Measurements from ENCODE around the gene INPP5D.
"Not testable (repeated sequence)": the region's sequence is repeated elsewhere in the genome, so short reads cannot be mapped to it uniquely, and the experiment has no call there.

INPP5D gene

DNA sequence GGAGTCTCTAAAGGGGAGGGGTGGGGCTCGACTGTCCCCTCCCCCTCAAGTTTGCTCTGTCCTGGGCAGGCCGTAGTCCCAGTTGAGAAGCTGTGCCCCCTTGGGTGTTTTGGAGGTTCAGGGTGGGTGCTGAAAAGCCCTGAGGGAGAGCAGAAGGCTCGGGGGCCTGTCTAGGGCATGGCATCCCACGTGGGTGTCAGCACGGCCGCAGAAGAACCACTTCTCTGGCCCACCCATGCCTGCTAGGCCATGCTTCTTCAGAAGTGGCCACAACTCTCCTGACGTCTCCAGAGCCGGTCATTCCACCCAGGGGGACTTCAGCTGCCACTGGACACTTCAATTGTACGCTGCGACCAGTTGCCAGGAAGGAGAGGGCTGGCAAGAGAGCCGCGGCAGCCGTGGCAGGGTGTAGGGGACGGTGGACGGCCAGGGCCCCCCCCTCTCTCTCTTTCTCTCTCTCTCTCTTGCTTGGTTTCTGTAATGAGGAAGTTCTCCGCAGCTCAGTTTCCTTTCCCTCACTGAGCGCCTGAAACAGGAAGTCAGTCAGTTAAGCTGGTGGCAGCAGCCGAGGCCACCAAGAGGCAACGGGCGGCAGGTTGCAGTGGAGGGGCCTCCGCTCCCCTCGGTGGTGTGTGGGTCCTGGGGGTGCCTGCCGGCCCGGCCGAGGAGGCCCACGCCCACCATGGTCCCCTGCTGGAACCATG, at the start of gene INPP5D:
INPP5D (plus strand) TSS at position 546 of the 704 bp plus-strand sequence; CDS start at position 683, 137 bp downstream.
- no peak for DNase-seq

DNA sequence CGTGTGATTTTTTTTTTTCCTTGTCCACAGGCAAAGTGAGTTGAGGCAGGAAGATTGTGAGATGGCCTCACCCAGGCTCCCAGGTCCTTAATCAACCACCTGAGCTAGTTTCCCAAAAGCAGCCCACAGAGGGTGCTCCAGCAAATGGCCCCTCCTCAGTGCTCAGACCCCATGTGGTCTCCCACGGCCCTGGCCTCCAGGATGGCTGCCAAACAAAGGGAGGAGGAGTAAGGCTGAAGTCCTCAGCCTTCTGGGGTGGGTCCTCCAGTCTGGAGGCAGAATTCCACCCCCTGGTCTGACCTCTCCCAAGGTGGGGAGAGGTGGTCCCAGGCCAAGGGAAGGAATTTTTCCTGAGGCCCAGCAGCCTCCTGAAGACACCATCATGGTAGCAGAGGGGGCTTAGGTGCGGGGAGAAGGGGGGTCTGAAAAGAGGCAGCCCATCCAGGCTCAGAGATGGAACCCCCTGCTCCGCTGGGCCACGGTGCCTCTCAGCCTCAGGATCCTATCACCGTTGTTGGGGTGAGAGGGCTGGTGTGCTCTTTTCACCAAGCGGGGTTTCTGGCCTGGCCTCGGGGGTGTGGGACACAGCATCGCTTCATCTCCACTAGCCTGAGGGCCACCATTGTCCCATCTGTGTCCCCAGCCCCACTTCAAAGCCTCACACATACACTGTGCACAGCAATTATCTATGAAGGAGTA, 49.4 kb upstream of the INPP5D start:
- DNase-seq = no peak

DNA sequence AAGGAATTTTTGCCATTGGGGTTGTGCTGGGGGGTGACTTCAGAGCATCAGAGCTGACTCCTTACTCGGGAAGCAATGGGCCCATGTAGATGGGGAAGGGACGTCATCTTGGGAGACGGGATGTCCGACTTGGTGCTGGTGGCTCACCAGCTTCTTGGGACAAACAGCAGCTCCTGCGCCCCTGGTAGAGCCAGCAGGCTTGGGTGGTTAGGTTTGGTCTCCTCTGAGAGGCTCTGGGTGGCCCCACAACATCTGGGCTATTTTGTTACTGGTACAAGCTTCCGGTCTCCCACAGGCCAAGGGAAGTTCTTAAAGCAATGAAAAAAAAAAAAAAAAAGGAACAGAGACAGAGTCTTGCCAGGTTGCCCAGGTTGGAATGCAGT, 48.9 kb upstream of the INPP5D start:
- DNase-seq = no peak

DNA sequence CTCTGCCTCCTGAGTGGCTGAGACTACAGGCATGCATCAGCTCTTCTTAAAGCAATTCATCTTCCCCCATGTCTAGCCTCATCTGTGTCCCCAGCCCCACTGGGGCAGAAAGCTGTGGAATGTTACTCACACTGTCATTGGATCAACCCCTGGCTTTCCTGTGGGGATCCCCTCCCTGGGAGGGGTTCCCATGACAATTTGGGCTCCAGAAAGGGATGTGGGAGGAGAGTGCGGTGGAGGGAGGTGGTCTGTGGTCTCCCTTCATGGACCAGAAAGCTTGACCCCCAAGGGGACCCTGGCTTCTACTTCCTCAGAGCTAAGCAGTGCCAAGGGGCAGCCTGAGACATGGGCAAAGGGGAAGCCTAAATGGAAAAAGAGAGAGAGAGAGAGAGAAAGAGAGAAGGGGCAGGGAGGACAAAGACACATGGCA, 48.4 kb upstream of the INPP5D start:
- no peak for DNase-seq

DNA sequence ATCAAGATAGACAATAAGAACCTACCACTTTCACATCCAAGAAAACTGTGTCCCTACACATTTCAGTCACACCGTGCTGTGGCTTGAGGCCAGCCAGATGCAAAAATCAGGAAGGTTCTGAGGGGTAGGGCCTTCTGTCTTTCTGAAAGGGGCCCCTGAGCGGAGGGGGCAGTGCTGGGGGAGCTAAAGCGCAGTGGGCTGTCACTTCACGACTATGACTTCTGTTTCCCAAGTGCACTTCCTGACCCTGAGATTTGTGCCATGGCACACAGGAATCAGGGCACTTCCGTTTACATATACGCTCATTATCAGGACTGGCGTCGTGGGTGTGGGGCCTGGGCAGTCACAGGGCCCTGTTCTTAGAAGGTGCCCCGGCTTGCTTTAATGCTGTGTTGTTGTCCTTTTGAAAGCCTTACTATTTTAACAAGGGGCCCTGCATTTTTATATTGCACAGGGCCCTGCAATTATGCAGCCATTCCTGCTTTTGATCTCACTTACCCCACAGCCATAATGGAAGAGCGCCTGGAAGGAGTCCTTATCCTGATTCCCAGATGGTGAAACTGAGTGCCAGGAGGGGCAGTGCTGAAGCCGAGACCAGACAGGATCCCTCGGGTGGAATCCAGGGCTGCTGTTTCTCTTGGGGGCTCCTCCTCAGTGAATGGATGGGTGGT, 47.7 kb upstream of the INPP5D start:
- no peak for DNase-seq

DNA sequence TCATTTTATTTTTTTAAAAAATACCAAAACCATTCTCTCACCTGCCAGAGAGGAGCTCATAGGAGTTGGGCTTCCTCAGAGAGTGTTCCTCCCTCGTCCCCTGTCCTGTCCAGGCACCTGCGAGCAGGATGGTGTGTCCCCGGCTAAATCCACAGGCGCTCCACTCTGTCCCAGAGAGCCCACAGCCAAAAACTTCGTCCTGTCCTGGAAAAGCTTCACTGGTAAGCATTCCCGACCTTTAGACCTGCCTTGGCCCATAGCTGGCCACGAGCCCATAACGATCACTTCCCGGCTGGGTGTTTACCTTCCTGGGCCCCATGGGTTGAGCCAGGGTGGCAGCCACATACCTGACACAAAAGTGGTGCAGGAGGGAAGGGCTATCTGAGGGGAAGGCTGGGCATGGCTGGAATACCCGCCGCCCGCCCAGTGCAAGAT, 47.1 kb upstream of the INPP5D start, which contains the start of gene NGEF:
NGEF (minus strand) TSS at position 230 of the 435 bp plus-strand sequence. CDS start 38,366 bp downstream, outside the sequence.
- no peak for DNase-seq

DNA sequence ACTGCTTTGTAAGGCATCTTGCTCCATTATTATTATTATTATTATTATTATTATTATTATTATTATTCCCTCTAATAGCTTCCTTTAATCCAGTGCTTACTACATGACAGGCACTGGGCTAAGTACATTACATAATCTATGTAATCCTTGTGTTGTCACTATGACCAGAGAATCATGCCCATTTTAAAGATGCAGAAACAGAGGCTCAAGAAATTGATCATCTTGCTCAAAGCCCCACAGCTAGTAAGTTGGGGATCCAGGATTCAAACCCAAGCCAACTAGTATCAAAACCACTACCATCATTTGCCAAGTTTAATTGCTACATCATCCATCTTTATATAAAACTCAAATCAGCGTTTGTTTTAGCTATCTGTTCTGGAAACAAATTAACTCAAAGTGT, 46.5 kb upstream of the INPP5D start:
- no peak for DNase-seq

DNA sequence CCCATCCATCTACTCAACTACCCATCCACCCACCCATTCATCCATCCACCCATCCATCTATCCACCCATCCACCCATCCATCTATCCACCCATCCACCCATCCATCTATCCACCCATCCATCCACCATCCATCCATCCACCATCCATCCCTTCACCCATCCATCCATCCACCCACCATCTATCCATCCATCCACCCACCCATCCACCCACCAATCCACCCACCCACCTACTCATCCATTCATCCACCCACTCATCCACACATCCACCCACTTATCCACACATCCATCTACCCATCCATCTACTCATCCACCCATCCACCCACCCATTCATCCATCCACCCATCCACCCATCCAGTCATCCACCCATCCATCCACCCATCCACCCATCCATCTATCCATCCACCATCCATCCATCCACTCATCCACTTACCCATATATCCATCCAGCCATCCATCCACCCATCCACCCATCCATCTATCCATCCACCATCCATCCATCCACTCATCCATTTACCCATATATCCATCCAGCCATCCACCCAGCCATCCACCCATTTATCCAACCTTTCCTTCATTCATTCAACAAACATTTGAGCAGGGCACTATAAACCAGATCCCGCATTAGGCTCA, 45.0 kb upstream of the INPP5D start:
- no peak for DNase-seq

DNA sequence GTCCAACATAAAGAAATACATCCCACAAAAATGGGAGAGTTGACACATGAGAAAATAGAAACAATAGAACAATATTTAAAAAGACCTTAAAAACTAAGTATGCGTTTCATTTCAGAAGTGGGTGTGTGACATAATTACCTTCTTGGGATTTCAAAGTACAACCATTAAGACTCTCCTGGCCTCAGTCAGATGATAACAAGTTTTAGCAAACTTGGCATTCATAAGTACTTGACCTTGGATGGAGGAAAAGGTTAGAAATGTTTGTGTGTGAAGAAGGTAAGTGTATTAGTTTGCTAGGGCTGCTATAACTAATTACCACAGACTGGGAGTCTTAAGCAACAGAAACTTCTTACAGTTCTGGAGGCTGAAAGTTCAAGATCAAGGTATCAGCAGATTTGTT, 42.2 kb upstream of the INPP5D start:
- no peak for DNase-seq

DNA sequence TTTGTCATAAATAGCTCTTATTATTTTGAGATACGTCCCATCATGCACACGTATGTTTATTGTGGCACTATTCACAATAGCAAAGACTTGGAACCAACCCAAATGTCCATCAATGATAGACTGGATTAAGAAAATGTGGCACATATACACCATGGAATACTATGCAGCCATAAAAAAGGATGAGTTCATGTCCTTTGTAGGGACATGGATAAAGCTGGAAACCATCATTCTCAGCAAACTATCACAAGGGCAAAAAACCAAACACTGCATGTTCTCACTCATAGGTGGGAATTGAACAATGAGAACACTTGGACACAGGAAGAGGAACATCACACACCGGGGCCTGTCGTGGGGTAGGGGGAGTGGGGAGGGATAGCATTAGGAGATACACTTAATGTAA, 40.5 kb upstream of the INPP5D start:
- DNase-seq = not testable (repeated sequence)

DNA sequence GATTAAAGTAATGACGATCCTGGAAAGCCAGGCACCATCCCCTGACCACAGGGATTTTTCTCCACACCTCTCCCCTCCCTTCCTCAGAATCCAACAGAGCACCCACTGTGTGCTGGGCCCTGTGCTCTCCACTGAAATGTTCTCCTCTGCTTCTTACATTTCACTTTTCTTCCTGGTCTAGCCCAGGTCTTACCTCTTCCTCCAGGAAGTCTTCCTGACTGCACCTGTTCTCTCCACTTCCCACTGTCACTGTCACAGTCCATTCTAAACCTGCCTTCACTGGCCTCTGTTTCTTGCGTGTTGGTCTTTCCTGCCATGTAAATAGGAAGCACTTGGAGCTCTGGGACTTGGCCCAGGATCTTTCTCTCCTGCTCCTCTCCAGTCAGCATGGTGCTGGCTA, 39.7 kb upstream of the INPP5D start:
- no peak for DNase-seq

DNA sequence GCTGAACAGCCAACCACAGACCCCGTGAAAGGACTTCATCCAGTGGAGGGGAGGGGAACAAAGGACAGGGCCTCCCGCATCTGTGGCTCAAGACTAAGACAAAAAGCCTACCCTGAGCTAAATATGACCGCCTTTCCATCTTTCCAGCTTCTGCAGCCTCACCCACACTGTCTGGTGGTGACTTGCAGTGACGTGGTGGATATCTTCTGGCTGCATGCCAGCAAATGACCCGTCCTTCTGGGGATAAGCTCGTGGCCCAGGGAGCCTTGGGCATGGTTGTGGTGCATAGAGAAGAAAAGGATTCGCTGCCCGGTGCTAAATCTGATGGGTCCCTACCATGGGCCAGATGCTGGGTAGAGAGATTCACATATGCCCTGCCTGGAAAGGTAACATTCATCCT, 38.4 kb upstream of the INPP5D start:
- no peak for DNase-seq

DNA sequence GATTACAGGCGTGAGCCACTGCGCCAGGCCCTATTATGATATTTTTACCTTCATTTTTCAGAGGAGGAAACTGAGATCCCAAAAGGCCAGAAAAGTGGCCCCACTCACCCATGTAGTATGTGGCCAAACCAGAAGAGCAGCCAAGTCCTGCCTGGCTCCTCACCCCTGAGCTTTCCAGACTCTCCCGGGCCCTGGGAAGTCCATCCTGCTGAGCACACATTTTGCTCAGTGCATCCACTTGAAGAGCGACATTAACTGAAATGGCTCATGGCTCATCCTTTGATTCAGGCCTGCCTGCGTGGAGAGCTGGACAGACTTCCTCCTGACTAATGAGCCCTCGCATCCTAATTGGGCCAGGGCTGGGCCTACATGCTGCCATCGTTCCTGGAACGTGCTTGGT, 37.6 kb upstream of the INPP5D start:
- no peak for DNase-seq

DNA sequence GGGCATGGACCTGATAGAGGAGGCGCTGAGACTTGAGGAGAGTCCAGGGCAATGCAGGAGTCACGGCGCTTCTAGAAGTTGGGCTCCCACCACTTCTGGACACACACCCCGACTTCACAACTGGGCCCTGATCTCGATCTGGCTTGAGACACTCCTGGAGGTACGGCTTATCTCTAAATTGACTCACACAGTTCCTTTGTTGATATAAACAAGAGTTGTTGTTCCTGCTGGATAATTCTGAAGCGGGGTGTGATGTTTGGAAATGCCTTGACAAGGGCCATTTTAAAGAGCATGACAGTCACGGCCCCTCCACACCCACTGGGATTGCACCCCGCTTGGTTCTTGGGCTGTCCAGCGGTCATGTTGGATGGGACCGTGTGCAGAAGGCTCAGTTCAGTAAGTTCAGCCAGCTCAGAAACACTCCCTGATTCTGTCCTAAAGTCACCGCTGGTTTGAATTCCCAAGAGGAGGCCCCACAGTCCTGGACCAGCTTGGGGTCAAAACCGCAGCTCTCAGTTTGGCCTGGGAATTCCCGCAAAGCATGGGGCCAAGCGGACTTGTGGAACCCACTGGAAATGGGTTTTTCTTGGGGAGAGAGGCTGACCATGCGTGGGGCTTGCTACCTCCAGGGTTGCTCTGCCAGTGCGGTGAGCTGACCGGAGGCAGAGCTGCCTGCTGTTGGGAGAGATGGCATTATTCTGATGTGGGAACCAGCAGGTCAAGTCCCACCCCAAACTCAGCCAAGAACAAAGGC, 37.0 kb upstream of the INPP5D start:
- no peak for DNase-seq

DNA sequence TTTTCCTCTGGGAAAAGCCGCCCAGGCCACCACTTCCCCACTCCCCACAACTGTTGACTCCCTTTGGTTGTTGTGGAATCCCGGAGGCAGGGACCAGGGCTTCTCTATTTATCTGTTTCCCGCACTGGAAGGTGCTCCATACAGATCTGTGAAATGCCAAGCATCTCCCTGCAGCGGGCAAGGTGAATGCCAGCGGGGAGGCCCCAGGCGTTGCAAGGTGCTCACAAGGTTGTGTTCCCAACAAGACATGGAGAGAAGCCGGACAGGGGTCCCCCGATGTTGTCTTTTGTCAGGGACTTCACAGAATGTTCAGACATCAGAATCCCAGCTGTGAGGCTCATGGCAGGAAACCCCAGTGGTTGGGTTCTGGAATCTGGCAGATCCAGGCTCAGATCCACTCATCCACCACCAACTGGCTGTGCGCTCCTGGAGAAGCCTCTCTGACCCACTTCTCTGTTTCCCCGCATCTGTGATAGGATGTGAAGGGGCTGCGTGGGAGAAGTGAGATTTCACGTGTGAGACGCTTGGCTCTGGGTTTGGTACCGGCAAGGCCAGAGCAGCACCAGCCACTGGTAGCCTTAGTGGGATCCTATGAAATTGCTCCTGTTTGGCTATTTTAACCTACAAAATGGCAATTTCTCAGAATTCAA, 36.3 kb upstream of the INPP5D start:
- DNase-seq = no peak

DNA sequence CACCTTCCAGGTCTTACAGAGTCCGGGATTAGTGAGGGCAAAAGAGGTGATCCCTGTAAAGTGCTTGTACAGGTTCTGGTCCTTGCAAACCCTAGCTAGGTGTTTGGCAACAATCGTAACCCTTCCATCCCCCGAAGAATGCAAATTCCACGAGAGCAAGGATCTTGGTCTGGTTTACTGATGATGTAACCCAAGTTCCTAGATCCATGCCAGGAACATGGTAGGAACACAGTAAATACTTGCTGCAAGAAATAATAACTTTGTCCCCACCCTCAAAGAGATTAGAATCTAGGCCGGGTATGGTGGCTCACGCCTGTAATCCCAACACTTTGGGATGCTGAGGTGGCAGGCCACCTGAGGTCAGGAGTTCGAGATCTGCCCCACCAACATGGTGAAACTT, 34.4 kb upstream of the INPP5D start:
- DNase-seq = no peak

DNA sequence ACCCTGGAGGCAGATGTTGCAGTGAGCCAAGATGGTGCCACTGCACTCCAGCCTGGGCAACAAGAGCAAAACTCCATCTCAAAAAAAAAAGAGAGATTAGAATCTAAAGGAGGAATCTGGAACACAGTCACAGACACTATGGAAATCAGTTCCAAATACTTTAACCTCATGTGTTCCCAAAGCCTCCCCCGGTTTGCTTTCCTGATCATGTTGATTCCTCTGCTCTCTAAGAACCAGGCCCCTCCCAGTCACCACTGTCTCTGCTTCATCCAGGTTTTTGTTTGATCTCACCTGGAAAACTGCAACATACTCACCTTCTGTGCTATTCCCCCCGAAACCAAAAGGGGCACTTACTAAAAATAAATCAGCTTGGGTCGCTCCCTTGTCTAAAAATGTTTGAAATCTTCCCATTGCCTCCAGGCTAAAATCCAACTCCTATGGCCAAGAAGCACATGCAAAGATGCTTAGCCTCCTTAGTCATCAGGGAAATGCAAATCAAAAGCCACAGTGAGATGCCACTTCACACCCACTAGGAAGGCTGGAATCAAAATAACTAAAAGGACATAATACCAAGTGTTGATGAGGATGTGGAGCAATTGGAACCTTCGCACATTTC, 33.8 kb upstream of the INPP5D start:
- DNase-seq = no peak

DNA sequence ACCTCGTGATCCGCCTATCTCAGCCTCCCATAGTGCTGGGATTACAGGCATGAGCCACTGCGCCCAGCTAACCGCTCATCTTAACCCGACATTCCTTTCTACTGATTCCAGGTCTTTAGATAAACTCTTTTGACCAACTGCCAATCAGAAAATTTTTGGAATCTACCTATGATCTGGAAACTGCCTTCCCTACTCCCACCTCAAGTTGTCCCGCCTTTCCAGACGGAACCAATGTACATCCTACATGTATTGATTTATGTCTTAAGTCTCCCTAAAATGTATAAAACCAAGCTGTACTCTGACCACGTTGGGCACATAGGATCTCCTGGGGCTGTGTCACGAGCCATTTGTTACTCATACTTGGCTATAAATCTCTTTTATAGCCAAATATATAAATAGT, 30.8 kb upstream of the INPP5D start:
- no peak for DNase-seq

DNA sequence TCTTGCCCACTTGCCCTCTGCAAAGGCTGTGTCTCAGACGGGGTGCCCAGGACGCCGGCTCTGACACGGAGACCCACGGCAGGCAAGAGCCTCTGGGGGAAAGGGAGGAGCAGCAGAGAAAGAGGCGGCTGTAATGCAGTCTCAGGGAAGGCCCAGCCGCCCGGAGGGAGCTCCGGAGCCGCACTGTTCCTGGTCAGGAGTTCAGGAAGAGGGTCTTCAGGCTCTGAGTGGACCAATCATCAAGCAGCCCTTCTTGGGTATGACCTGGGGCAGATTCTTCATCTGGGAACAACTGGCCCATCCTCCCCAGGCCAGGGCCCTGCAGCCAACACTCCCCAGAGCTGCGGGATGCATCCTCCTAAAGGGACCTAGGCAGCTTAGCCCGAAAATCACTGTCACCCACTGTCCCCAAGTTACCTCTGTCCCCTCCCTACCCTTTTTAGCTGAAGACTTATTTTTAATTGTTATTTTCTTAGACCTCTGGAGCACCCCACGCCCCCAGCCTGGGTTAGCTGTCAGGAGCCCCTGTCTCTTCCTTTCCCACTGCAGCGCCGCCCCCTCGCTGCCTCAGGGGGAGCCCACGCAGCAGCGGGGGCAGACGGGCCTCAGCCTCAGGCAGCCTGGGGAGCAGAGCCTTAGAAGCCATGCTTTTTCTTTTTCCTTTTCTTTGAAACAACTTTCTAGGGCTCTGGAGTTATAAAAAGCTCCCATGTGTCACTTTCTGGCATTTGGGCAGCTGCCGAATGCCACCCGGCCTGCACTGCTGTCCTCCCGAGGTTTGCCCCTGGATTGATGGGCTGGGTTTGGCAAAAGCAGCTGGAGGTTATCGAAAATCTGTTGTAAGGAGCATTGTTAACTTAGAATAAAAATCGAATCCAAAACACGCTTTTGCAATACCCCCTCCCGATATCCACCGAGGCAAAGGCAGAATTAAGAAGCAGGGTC, 28.3 kb upstream of the INPP5D start:
- DNase-seq = no peak

DNA sequence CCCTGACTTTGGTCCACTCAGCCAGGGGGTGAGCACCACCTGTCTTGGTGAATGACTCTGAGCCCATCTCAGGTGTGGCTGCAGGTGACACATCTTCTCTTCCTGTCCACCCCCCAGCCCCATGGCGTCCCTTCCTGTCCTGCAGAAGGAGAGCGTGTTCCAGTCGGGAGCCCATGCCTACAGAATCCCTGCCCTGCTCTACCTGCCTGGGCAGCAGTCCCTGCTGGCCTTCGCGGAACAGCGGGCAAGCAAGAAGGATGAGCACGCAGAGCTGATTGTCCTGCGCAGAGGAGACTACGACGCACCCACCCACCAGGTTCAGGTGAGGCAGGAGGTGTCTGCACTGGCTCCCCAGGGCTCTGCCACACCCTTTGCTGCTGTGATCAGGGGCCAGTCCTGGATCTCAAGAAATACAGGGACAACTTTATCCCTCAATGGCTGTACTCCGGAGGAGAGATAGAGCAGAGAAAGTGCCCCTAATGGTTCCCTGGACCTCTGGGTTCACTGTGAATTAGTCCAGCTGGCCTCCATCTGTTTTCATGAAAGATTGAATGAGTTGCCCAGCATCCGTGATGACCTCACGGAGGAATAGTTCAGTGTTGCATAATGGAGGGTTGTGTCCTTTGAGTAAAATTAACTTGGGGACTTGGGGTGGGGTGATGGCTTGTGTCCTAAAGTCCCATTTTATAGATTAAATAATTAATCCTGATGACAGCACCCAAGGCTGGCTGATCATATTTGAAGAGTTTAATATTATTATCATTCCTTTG, 27.4 kb upstream of the INPP5D start, which contains the start of gene NEU2:
NEU2 (plus strand) TSS at position 122 of the 770 bp plus-strand sequence; CDS start at position 122, 0 bp downstream.
- DNase-seq = no peak

Measured in NCI-H1105 (cell line).